DMS53 treated with DMSO at 0.1 percent for 48 hours (cell line): ENCODE results near the gene TSTD2.
"Not testable (repeated sequence)": the region's sequence is repeated elsewhere in the genome, so short reads cannot be mapped to it uniquely, and the experiment has no call there.

Source experiments
- DNase-seq: peaks from one replicate; lab custom pipeline; 2025; ENCODE audit not compliant: unreplicated experiment; lab: John Stamatoyannopoulos, UW

Gene TSTD2

GRCh38 chr9:97632248-97632984, 752 bp downstream of the TSTD2 start:
- peak; percentile 82 for DNase-seq

DNA sequence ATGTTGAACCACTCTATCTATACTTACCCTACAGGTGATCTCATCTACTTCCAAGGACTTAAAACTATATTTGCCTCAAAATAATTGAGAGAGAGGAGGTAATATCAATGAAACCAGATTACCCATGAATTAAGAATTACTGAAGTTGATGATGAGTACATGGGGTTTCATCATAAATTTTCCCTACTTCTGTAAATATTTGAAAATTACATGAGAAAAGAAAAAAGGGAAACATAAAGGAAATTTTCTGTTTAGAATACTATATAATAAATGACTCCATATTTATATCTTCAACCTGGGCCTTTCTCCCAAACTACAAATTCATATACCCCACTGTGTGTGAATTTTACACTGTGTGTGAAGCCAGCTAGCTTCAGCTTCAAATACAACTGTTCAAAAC, 2.6 kb downstream of the TSTD2 start:
- no peak for DNase-seq

DNA sequence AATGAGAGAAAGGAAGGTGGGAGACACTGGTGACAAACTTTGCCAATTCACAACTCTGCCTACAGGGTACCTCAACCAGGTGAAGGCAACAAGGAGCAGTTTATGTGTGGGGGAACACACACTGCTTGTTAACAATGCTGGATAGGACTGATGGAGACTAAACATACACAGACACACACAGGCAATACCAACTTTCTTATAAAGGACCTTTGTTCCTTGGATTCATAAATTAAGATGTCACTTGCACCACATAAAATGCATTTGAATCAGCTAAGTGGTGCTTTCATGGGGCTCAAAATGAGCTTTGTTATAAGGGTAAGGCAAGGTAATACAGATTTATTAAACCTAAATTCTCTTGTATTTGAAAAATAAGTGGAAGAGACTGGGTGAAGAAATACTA, 4.0 kb downstream of the TSTD2 start:
- no peak for DNase-seq

- no peak for DNase-seq
Observed at GRCh38 chr9:97628668-97629067, 4.5 kb downstream of the TSTD2 start.

DNA sequence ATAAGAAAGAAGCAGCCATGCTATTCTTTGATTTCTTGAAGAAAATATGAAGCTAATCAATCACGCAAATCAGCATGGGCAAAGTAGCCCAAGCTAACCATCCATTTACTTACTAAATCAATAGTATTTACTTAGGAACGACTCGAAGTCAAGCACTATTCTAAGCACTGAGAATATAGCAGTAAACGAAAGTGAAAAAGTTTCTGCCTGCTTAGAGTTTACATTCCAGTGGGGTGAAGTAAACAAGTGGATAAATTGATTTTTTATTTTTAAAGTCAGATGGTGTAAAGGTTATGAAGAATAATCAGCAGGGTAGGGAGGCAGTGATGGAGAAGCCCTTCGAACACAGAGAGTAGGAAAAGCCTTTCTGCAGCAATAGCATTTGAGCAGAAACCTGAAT, 5.5 kb downstream of the TSTD2 start:
- DNase-seq, result no peak

GRCh38 chr9:97625620-97626019, 7.5 kb downstream of the TSTD2 start:
- no peak for DNase-seq

DNA sequence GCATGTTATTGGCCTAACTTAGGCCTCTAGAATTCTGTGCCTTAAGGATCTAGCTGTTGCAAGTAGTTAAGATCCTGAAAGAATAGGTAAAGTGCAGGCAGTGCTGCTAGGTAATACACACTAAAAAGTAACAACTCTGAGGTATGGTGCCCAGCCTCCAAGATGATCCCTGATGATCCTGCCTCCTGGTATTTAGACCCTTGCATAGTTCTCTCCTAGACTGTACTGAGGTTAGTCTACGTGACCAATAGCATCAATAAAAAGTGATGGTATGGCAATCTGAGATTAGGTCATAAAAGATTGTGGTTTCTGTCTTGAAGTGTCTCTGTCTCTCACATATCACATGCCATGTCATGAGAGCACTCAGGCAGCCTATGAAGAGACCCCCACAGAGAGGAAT, 9.2 kb downstream of the TSTD2 start:
- no peak for DNase-seq

DNA sequence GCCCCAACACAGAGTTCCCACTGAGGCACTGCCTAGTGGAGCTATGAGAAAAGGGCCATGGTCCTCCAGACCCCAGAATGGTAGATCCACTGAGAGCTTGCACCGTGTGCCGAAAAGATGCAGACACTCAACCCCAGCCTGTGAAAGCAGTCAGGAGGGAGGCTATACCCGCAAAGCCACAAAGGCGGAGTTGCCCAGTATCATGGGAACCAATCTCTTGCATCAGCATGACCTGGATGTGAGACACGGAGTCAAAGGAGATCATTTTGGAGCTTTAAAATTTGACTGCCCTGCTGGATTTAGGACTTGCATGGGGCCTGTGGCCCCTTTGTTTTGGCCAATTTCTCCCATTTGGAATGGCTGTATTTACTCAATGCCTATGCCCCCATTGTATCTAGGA, 10.7 kb downstream of the TSTD2 start:
- not testable (repeated sequence) for DNase-seq

GRCh38 chr9:97620063-97620462, 13.1 kb downstream of the TSTD2 start:
- DNase-seq, result not testable (repeated sequence)

- DNase-seq, result no peak
Observed at GRCh38 chr9:97617939-97618416, 15.2 kb downstream of the TSTD2 start.

DNA sequence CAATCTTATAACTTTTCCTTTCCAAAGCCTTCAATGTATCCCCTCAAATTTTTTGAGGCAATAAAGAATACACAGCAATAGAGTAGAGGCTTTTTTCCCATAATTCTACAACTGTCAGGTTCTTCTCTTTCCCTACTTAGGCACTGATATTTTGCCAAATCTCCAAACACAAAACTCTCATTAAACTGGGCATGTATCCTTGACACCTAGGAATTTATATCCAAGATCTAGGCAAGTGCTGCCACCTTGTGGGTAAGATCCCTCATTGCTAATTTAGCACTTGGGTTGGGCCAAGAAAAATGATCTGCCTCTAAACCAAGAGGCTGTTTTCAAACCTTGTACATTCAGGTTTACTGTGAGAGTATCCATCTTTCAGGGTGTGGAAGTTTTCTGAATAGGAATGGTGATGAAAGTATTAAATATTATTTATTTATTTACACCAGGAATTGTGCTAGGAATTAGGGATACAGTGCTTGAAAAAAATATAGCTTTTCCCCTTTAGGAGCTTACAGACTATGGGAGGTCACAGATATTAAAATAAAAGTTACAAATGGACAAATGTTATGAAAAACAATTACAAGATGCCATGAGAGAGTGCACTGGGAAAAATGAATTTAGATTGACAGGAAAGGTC, 17.6 kb downstream of the TSTD2 start:
- peak; percentile 10 for DNase-seq

- DNase-seq, result no peak
Observed at GRCh38 chr9:97604901-97605645, 28.1 kb downstream of the TSTD2 start.

DNA sequence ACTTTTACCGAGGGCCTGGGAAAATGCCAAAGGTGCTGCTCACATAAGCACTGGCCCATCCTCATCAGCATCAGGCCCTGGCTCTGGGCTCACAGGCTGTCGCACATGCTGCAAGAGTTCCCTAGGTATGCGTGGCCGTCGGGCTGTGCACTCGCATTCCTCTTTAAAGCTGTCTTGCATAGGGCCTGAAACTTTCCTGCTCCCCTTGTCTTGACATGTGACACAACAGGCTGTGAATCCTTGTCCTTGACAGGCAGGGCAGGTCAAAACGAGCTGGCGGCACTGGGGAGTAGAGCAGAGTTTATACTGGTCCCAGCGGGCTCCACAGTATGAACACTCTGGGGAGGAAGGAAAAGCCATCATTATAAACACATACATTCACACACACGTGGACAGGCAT, 30.7 kb downstream of the TSTD2 start:
- DNase-seq, result no peak

DNA sequence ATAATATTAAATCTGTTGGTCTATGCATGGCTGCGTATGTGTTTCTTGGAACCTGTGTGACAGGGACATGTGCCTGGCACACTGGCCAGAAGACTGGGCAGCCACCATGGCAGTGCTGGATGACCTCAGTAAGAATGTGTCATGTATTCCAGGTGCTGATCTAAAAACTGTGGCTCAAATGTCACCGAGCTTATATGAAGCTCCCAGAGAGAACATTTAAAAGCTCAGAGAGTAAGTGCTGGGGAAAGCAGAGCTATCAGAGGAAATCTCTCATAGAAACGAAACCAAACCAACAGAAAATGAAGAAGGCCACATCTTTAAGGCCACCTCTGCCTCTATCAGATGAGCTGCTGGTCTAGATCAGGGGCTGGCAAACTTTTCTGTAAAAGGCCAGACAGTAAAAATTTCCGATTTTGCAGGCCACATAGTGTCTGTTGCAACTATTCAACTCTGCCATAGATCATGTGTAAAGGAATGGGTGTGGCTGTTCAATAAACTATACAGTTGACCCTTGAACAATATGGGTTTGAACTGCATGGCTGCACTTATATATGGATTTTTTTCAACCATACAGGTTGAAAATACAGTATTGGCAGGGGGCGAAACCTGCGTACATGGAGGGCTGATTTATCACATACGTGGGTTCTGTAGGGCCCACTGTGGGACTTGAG, 31.8 kb downstream of the TSTD2 start:
- DNase-seq, result no peak

DNA sequence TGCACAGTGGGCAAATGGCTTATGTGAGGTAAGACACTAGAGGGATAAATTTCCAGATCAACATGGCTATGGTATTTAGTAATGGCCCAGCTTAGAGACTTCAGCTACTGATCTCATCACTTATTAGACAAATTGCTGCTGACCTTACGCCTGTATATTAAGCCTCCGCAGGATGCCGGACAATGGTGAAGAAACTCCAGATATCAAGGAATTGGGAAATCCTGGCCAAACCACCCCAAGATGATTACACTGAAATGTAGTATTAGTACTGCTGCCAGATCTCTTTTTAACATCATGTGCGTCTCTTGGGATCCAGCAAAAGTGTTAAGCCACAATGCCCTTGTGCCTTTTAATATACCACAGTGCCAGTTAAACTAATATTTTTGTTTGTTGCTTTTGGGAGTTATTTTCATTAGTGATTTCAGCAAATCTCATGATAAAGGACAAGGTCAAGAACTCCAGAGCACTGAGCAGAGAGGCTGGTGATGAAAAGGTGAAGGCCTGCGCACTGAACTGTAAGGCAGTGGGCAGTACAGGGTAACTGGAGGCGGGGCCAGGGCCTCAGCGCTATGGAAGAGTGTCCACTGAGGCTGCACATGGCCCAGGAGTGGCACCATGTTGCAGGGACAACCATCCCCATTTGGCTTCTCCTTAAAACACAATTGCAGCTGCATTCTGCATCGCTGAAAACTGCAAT, 32.5 kb downstream of the TSTD2 start:
- DNase-seq, result no peak

- DNase-seq, result no peak
Observed at GRCh38 chr9:97599314-97599846, 33.8 kb downstream of the TSTD2 start.

DNA sequence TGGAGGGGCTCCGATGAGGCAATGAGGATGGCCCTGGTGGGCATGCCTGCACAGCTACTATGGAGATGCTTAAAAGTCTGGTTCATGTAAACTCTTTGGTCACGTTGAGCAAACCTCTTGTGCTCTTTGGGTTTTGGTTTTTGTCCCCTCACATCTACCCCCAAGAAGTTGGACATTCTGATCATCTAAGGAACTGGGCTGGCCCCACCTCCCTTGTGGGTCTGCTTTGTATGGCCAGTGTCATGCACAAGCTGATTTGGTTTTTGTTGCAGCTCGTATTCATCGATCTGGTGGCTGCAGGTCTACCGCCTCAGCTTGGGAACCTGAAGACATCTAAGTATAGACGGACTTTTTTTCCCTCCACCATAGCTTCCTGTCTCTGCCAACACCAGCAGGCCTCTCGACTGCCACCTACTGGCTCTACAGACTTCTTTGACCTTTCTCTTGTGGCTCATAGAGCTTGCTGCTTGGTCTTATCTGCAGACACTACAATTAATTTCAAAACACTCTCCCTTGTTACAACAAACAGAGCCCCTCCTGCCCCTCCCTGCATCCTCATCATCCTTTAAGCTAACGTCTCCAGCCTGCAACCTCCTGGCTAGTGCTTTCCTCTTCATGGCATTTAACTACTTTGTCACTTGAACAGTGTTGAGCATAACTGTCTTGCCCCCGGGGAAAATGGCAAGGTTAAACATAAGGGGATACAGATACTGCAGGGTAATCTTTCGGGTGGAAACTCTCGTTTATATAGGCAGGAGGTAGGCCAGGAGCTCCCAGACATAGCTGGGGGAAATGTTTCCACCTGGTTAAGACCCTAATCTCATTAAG, 34.5 kb downstream of the TSTD2 start:
- peak; percentile 57 for DNase-seq

- no peak for DNase-seq
Observed at GRCh38 chr9:97596906-97597305, 36.3 kb downstream of the TSTD2 start.

DNA sequence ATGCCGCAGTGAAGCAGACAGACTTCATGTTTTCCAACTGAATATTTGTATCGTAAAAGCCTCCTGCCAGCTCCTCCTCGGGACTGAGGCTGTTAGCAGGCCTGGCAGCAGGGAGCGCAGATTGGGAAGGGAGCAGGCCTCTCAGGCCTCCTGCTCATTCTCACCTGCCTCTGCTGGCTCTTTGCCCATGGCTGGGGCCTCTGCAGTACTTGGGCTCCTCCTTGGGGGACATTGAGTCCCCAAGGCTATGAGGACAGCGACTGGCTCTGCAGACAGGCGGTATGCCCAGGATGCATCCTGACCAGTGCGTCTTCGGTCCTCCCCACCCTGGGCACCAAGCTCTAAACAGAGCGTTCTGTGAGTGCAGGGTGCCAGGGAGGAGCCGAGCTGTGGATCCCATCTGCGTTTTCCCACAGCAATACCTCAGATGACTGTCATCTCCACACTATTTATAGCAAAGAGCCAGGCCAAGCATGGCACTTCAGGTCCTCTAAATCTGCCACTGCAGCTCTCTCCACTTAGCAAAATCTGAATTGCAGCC, 38.7 kb downstream of the TSTD2 start:
- no peak for DNase-seq
